Glomerular visceral epithelial cell (primary cell): ENCODE data around the gene HSPA1B.

Experiments used
- DNase-seq: peaks from one replicate; pipeline ENCODE4 v3.0.0-alpha.2; 2016; ENCODE audit errors: extremely low spot score

Gene HSPA1B

GRCh38 chr6:31878726-31879125 lies 51.2 kb downstream of the HSPA1B start, which contains the start of gene SLC44A4:
Gene SLC44A4 (minus strand): TSS chr6:31878997. CDS start chr6:31878980, 17 bp downstream.
- DNase-seq = no peak

- DNase-seq = no peak
These were observed 51.6 kb downstream of the HSPA1B start for GRCh38 chr6:31879143-31879542.
